Hepatocyte (in vitro differentiated cells): ENCODE results near the gene ZBTB8A. TPM values are rescaled to one million over a fixed set of nuclear protein-coding genes. Genes with fewer than 3 reads are reported as not detected.
"Not testable (repeated sequence)": the region's sequence is repeated elsewhere in the genome, so short reads cannot be mapped to it uniquely, and the experiment has no call there.

Source experiments
- DNase-seq: peaks from one replicate; pipeline ENCODE4 v3.0.0-alpha.2; 2016; ENCODE audit warnings: low spot score
- H2AFZ ChIP-seq: fragments of 200-600 bp; sonication (generic); 2 replicates; pipeline ENCODE4 v1.6.0; 2016; ENCODE audit warnings: antibody characterized with exemption, mild to moderate bottlenecking
- H3K27ac ChIP-seq: fragments of 200-600 bp; sonication (generic); 2 replicates; pipeline ENCODE4 v1.5.1; 2016; ENCODE audit warnings: mild to moderate bottlenecking
- H3K27me3 ChIP-seq: fragments of 200-600 bp; sonication (generic); 2 replicates; pipeline ENCODE4 v1.6.1; 2016
- H3K36me3 ChIP-seq: fragments of 200-600 bp; sonication (generic); replicated peaks from 2 replicates; pipeline ENCODE4 v1.5.1; 2016; ENCODE audit warnings: low read depth; ENCODE audit not compliant: insufficient read depth
- H3K4me1 ChIP-seq: fragments of 200-600 bp; sonication (generic); 2 replicates; pipeline ENCODE4 v1.5.1; 2016; ENCODE audit warnings: mild to moderate bottlenecking, moderate library complexity; ENCODE audit not compliant: insufficient read depth
- H3K4me2 ChIP-seq: fragments of 200-600 bp; sonication (generic); 2 replicates; pipeline ENCODE4 v1.6.0; 2016
- H3K4me3 ChIP-seq: fragments of 200-600 bp; sonication (generic); 2 replicates; pipeline ENCODE4 v1.5.1; 2016; ENCODE audit warnings: mild to moderate bottlenecking
- H3K79me2 ChIP-seq: fragments of 200-600 bp; sonication (generic); 2 replicates; pipeline ENCODE4 v1.6.0; 2017; ENCODE audit warnings: mild to moderate bottlenecking
- H3K9me2 ChIP-seq: fragments of 200-600 bp; sonication (generic); replicated peaks from 2 replicates; pipeline ENCODE4 v1.6.0; 2017; ENCODE audit warnings: mild to moderate bottlenecking; ENCODE audit not compliant: insufficient read depth
- H3K9me3 ChIP-seq: fragments of 200-600 bp; sonication (generic); 2 replicates; pipeline ENCODE4 v1.5.1; 2016; ENCODE audit warnings: low read depth, mild to moderate bottlenecking
- H4K20me1 ChIP-seq: fragments of 200-600 bp; sonication (generic); 2 replicates; pipeline ENCODE4 v1.6.0; 2016; ENCODE audit warnings: mild to moderate bottlenecking; ENCODE audit not compliant: insufficient read depth, poor library complexity, severe bottlenecking
- EZH2 ChIP-seq: fragments of 200-600 bp; sonication (generic); IDR thresholded peaks from 2 replicates; pipeline ENCODE4 v1.6.1; 2016; ENCODE audit warnings: antibody characterized with exemption, mild to moderate bottlenecking, borderline replicate concordance
- EZH2phosphoT487 ChIP-seq: fragments of 200-600 bp; sonication (generic); IDR thresholded peaks from one replicate; pipeline ENCODE4 v1.6.1; 2018; ENCODE audit warnings: antibody characterized with exemption, mild to moderate bottlenecking, low read depth, moderate library complexity; ENCODE audit not compliant: unreplicated experiment, severe bottlenecking
- WGBS: methylation state at CpG from one replicate; pipeline ENCODE4 v1.1.6; 2016; ENCODE audit warnings: low lambda C conversion rate; ENCODE audit errors: missing lambda C conversion rate; 5-methylcytosine and 5-hydroxymethylcytosine counted together
- polyA plus RNA-seq: library from polyadenylated mRNA; unstranded; fragments of >200 nt; fragmentation: Nextera tagmentation; extraction: Ambion mirVana; gene quantifications from 2 replicates; pipeline ENCODE4 v1.2.1, GENCODE V29; 2016
- total RNA-seq: library from RNA; depleted of rRNA; stranded (reverse); fragments of >200 nt; gene quantifications from 2 replicates; pipeline ENCODE4 v1.2.3, GENCODE V29; 2014
- TF ChIP-seq, protein P1 (sequence below): fragments of 200-600 bp; sonication (generic); IDR thresholded peaks from 2 replicates; pipeline ENCODE4 v1.5.1; 2016; ENCODE audit warnings: antibody characterized with exemption, mild to moderate bottlenecking; ENCODE audit not compliant: poor library complexity

ZBTB8A gene
- total and polyA plus RNA-seq, 2 experiments from 2014 or later: 3.7 to 5.7 TPM

DNA sequence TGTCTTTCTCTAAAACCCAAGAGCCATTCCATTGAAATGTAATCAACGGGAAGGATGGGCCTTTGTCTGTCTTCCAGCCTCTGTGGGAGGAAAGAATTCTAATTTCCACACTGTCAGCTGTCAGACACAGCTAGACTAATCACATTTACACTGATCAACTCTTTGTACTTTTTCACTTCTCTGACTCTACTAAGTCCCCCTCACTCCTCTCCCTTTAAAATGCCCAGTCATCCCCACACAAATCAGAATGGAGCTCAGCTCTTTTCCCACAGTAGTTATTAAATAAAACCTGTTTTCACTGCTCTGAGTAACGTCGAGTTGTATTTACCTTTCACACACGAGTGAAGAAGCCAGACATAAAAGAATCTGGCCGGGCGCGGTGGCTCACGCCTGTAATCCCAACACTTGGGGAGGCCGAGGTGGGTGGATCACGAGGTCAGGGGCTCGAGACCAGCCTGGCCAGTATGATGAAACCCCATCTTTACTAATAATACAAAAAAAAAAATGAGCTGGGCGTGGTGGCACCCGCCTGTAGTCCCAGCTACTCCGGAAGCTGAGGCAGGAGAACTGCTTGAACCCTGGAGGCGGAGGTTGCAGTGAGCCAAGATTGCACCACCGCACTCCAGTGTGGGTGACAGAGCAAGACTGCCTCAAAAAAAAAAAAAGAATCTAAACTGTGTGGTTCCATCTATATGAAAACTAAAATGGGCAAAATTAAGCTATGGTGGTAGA is 97.9 kb downstream of the ZBTB8A start:
- no peaks in the 10 kb centered on the region for H3K4me1 ChIP-seq
- H3K27me3 ChIP-seq: no peaks in the 10 kb centered on the region
- no peak overlapping the region for H3K27ac ChIP-seq
- H2AFZ ChIP-seq: no peak overlapping the region
- no peaks in the 10 kb centered on the region for H3K9me3 ChIP-seq
- TF ChIP-seq EZH2 (no peak), EZH2phosphoT487 (no peak)
- TF ChIP-seq, protein P1, sequence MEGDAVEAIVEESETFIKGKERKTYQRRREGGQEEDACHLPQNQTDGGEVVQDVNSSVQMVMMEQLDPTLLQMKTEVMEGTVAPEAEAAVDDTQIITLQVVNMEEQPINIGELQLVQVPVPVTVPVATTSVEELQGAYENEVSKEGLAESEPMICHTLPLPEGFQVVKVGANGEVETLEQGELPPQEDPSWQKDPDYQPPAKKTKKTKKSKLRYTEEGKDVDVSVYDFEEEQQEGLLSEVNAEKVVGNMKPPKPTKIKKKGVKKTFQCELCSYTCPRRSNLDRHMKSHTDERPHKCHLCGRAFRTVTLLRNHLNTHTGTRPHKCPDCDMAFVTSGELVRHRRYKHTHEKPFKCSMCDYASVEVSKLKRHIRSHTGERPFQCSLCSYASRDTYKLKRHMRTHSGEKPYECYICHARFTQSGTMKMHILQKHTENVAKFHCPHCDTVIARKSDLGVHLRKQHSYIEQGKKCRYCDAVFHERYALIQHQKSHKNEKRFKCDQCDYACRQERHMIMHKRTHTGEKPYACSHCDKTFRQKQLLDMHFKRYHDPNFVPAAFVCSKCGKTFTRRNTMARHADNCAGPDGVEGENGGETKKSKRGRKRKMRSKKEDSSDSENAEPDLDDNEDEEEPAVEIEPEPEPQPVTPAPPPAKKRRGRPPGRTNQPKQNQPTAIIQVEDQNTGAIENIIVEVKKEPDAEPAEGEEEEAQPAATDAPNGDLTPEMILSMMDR: no peak
- H3K4me3 ChIP-seq: no peak overlapping the region
- 78% methylated on average over 16 of the region's 16 CpGs for WGBS
- H3K4me2 ChIP-seq: no peak overlapping the region
- no peaks in the 10 kb centered on the region for H3K9me2 ChIP-seq
- H3K36me3 ChIP-seq: no peaks in the 10 kb centered on the region
- H4K20me1 ChIP-seq: peaks cover 5% of the 10 kb centered on the region
- peaks cover 64% of the 10 kb centered on the region for H3K79me2 ChIP-seq
- DNase-seq: no peak

DNA sequence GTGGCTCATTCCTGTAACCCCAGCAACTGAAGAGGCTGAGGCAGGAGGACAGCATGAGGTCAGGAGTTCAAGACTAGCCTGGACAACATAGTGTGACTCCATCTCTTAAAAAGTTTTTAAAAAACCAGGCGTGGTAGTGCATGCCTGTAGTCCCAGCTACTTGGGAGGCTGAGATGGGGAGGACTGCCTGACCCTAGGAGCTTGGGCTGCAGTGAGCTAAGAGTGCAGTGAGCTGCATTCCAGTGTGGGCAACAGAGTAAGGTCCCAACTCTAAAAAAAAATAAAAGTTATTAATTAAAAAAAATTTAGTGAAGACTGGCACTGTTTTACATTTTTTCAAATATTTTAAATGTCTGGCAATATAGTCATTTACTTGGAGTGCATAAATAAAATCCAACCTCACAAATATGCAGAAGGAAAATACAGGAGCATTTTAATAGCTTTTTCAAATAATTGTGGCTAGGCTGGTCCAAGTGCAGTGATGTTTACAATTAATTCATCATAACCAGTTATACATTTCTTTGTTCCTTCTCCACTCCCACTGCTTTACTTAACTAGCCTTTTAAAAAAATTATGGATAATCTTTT is 100.4 kb downstream of the ZBTB8A start:
- 93% methylated on average over 1 of the region's 1 CpG for WGBS
- no peaks in the 10 kb centered on the region for H3K27me3 ChIP-seq
- no peak overlapping the region for H2AFZ ChIP-seq
- no peaks in the 10 kb centered on the region for H3K9me3 ChIP-seq
- peaks cover 78% of the 10 kb centered on the region for H3K79me2 ChIP-seq
- H4K20me1 ChIP-seq: peaks cover 5% of the 10 kb centered on the region
- no peak for DNase-seq
- no peaks in the 10 kb centered on the region for H3K36me3 ChIP-seq
- no peaks in the 10 kb centered on the region for H3K4me1 ChIP-seq
- H3K4me3 ChIP-seq: no peak overlapping the region
- no peak overlapping the region for H3K4me2 ChIP-seq
- TF ChIP-seq EZH2phosphoT487 (no peak), EZH2 (no peak)
- TF ChIP-seq, protein P1: no peak
- H3K9me2 ChIP-seq: no peaks in the 10 kb centered on the region
- H3K27ac ChIP-seq: no peak overlapping the region

DNA sequence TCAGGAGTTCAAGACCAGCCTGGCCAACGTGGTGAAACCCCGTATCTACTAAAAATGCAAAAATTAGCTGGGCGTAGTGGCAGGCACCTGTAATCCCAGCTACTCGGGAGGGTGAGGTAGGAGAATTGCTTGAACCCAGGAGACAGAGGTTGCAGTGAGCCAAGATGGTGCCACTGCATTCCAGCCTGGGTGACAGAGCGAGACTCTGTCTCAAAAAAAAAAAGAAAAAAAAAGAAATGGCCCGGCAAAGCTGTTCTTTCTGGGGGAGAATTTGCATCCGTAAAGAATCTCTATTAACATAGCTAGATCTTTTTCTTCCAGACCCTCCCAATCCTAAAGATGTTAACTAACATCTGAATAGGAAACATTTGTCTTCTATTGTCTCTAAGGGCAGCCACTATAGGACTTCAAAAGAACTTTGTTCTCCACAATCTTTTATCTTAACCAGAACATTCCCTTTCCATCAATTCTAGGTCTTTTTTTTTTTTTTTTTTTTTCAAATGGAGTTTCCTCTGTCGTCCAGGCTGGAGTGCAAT is 103.1 kb downstream of the ZBTB8A start:
- not testable (repeated sequence) for H3K27me3 ChIP-seq, H3K4me2 ChIP-seq, H3K4me1 ChIP-seq, H4K20me1 ChIP-seq, H3K27ac ChIP-seq, H2AFZ ChIP-seq, H3K4me3 ChIP-seq, H3K36me3 ChIP-seq, DNase-seq, H3K9me3 ChIP-seq, H3K9me2 ChIP-seq
- peaks cover 74% of the 10 kb centered on the region for H3K79me2 ChIP-seq
- WGBS: 77% methylated on average over 8 of the region's 8 CpGs

DNA sequence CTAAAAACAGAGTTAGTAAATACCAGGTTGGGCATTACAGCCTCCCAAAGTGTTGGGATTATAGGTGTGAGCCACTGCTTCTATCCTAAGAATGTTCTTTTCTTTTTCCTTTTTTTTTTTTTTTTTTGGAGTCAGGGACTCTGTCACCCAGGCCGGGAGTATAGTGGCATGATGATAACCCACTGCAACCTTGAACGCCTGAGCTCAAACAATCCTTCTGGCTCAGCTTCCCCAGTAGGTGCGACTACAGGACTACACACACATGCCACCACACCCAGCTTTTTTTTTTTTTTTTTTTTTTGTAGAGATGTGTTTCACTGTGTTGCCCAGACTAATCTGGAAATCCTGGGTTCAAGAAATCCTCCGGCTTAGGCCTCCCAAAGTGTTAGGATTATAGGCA is 105.2 kb downstream of the ZBTB8A start:
- no peak for DNase-seq
- WGBS: 60% methylated on average over 4 of the region's 4 CpGs

More for the DNA sequence above, 105.2 kb downstream of the ZBTB8A start:
- peaks cover 74% of the 10 kb centered on the region for H3K79me2 ChIP-seq
- H3K4me1 ChIP-seq: no peaks in the 10 kb centered on the region
- H3K9me3 ChIP-seq: no peaks in the 10 kb centered on the region
- no peaks in the 10 kb centered on the region for H3K36me3 ChIP-seq
- peaks cover 2% of the 10 kb centered on the region for H4K20me1 ChIP-seq
- H3K4me2 ChIP-seq: no peak overlapping the region
- TF ChIP-seq EZH2phosphoT487: no peak
- TF ChIP-seq EZH2: no peak
- TF ChIP-seq, protein P1: no peak
- H3K4me3 ChIP-seq: no peak overlapping the region
- no peaks in the 10 kb centered on the region for H3K27me3 ChIP-seq
- no peak overlapping the region for H2AFZ ChIP-seq
- H3K9me2 ChIP-seq: no peaks in the 10 kb centered on the region
- no peak overlapping the region for H3K27ac ChIP-seq
